ENCODE data around the gene ERAL1.
"Not testable (repeated sequence)": the region's sequence is repeated elsewhere in the genome, so short reads cannot be mapped to it uniquely, and the experiment has no call there.

ERAL1 gene

GRCh38 chr17:28853295-28853694, 1.5 kb upstream of the ERAL1 start:
- no peak for DNase-seq (ENCODE audit: low spot score)

- DNase-seq (ENCODE audit: low spot score) = no peak
Measured at GRCh38 chr17:28855336-28855679, 492 bp downstream of the ERAL1 start.

DNA sequence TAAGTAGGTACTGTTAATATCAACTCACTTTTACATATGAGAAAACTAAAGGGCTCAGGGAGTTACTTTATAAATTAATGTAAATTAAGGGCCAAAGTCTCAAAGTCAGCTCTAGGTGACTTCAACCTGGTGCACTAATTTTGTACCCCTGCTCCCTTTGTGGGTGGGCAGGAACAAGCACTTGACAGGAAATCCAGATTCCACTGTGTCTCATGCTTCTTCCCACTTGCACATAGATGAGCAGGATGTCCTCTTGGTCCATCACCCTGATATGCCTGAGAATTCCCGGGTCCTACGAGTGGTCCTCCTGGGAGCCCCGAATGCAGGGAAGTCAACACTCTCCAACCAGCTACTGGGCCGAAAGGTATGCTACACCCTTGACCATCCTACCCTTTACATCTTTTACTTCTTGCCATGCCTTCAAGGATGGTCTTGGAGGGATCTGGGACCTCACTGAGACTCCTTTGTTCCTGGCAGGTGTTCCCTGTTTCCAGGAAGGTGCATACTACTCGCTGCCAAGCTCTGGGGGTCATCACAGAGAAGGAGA, 1.3 kb downstream of the ERAL1 start:
- DNase-seq (ENCODE audit: low spot score) = no peak

- DNase-seq (ENCODE audit: low spot score) = no peak
Measured at GRCh38 chr17:28857905-28858800, 3.3 kb downstream of the ERAL1 start.

GRCh38 chr17:28858801-28859355, 4.1 kb downstream of the ERAL1 start:
- DNase-seq (ENCODE audit: low spot score) = no peak

GRCh38 chr17:28860363-28860808, 5.6 kb downstream of the ERAL1 start:
- no peak for DNase-seq (ENCODE audit: low spot score)

DNA sequence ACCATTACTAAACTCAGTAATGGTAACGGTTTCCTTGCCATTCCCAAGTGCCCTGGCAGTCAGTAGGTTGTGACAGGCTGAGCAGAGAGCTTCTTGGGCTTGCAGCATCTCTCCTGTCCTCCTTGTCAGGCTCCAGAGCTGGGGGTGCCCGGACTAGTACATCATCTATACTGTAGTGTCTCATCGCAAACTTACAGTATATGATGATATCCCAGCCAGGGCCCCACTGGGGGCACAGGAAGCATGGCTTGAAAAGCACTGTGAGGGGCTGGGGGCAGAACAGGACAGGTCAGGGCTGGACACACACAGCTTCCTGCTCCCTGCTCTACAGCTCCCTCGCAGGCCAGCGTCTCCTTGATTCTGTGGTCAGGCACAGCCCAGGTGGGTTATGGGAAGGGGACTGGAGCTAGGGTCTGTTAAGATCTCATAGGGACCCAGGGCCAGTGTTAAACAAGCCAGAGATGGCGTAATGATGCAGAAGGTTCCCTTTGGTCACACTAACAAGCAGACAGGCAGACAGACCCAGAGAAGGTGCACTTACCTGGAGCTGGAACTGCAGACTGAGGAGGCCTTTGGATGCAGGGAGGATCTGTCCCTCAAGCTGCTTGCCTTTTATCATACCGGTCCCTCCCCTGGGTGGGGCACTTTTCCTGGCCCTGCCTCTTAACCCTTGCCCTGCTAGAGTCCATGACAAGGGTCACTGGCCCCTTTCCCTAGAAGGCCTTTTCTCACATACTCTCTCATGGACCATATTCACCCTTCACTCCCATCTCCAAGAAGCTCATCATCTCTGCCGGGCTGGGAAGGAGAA, 6.8 kb downstream of the ERAL1 start:
- DNase-seq (ENCODE audit: low spot score) = no peak

- no peak for DNase-seq (ENCODE audit: low spot score)
Measured at GRCh38 chr17:28862561-28862960, 7.7 kb downstream of the ERAL1 start.

GRCh38 chr17:28863953-28864352, 9.1 kb downstream of the ERAL1 start:
- DNase-seq (ENCODE audit: low spot score) = no peak

DNA sequence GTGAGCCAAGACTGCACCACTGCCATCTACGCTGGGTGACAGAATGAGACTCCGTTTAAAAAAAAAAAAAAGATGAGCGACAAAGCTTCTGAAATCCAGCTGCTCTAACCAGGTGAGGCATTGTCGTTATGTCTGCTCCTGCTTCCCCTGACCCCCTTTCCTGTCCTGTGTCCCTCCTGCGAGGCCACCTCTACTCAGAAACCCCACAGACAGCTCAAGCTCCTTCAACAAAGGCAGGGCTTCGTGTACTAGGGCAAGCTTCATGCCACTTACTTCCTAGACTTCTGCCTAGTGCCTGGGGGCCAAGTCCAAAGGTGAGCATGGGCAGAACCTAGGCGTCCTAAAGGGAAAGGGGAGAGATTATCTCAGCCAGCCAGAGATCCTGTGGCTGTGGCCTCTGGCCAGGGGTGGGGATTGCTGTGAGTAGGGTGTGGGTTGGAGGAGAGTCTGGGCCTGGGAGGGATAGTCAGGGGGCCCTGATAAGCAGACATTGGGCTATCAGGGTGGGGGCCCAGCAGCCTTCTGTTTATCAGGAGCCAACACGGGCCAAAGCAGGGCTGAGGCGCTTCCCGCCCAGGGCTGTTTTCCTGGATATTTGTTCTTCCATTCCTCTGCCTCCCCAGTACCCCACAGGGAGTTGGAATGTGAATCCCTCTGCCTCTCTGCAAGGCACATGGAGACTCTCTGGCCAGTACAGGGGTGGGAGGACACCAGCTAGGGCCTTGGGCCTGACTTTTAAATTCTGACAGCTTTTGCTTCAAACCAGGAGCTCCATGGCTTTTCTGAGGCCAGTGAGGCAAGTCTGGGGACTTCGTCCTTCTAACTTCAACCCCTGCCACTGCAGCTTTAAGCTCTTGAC, 10.4 kb downstream of the ERAL1 start:
- DNase-seq (ENCODE audit: low spot score) = no peak

DNA sequence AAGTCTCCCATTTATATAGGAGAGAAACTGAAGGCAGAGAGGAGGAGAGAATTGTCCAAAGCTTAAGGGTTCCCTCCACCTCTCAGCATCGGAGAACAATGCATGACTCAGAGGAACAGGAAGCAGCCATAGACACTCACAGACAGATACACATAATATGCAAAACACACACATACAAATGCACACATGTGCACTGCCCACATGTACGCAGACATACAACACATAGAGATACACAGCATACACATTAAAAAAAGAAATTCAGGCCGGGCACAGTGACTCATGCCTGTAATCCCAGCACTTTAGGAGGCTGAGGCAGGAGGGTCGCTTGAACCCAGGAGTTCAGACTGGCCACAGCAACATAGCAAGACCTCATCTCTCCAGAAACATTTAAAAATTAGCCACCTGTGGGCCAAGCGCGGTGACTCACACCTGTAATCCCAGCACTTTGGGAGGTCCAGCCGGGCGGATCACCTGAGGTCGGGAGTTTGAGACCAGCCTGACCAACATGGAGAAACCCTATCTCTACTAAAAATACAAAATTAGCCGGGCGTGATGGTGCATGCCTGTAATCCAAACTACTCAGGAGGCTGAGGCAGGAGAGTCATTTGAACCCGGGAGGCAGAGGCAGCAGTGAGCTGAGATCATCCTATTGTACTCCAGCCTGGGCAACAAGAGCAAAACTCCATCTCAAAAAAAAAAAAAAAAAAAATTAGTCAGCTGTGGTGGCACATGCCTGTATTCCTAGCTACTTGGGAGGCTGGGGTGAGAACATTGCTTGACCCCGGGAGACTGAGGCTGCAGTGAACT, 11.3 kb downstream of the ERAL1 start:
- DNase-seq (ENCODE audit: low spot score) = no peak

GRCh38 chr17:28867276-28867675, 12.5 kb downstream of the ERAL1 start:
- DNase-seq (ENCODE audit: low spot score) = no peak

- no peak for DNase-seq (ENCODE audit: low spot score)
Measured at GRCh38 chr17:28871056-28871579, 16.3 kb downstream of the ERAL1 start.

GRCh38 chr17:28873839-28874238, 19.0 kb downstream of the ERAL1 start:
- no peak for DNase-seq (ENCODE audit: low spot score)

- no peak for DNase-seq (ENCODE audit: low spot score)
Measured at GRCh38 chr17:28874750-28875149, 19.9 kb downstream of the ERAL1 start.

DNA sequence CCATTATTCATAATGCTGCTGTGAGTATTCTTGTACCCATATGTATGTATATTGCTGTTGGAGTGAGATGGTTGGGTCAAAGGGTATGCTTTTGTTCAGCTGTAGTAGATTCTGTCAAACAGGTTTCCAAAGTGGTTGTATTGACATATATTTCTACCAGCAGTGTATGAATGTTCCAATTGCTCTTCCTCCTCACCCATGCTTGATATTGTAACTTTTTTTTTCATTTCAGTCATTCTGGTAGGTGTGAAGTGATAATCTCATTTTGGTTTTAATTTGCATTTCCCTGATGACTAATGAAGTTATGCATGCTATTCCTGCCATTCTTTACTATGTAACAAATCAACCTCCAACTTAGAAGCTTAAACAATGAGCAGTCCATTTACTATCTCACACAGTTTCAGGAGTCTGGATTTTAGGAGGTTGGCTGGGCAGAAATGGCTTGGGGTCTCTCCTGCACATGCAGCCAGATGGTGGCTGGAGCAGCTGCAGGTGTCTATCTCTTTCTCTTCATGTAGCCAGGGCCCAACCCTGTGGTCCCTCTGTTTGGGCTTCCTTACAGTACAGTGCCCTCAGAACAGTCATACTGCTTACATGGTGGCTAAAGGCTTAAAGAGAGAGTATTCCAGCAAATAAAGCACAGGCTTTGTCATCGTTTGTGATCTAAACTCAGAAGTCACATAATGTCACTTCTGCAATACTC, 21.2 kb downstream of the ERAL1 start:
- no peak for DNase-seq (ENCODE audit: low spot score)

- not testable (repeated sequence) for DNase-seq (ENCODE audit: low spot score)
Measured at GRCh38 chr17:28877150-28877711, 22.4 kb downstream of the ERAL1 start.

DNA sequence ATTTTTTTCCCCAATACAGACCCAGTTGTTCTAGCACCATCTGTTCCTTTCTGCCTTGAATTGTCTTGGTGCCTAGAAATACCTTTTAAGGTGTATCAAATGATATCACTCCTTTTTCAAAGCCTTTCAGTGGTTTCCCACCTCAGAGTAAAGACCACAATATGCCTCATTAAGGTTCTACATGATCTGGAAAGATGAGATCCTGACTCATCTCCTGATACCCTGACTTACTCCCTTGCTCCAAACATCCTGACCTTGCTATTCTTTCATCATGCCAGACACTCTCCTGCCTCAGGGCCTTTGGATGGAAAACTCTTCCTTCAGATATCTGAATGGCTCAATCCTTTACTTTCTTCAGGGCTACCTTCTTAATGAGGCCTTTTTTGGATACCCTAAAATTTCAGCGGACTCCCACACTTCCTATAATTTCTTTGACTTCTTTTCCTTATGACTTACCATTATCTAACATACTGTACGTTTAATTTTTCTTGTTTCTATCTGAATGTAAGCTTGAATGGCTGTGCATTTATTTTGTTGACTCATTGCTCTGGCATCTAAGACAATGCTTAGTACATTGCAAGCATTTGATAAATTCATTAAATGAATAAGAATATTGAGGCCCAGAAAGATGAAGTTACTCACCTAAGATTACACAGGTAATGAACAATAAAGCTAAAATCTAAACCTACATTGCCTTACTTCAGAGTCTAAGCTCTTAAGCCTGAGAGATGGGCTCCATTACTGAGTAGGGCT, 23.5 kb downstream of the ERAL1 start:
- no peak for DNase-seq (ENCODE audit: low spot score)

DNA sequence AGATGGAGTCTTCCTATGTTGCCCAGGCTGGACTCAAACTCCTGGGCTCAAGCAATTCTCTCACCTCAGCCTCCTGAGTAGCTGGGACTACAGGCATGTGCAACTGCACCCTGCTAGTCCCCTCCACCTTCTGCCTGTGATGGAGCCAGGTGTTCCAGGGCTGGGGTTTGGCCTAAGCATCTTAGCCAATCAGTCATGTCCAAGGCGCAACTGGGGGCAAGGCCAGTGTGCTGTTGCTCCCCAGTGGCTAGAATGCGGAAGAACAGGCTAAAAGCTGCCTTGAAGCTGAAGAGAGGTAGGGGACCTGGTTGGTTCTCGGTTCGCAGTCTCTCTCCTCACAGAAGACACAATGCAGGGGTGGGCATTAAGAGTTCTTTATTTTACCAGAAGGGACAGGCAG, 24.2 kb downstream of the ERAL1 start:
- no peak for DNase-seq (ENCODE audit: low spot score)

All from Ammon's horn (tissue), 1 donor.